HG03354 (cell line): ENCODE measurements around the gene LCA5.
"Not testable (repeated sequence)": the region's sequence is repeated elsewhere in the genome, so short reads cannot be mapped to it uniquely, and the experiment has no call there.

Source experiments
- ATAC-seq: cut with Tn5 transposase; IDR thresholded peaks from one replicate; pipeline ENCODE4 v1.9.1; 2021; ENCODE audit warnings: mild to moderate bottlenecking; ENCODE audit not compliant: unreplicated experiment, poor library complexity, severe bottlenecking

LCA5 gene

DNA sequence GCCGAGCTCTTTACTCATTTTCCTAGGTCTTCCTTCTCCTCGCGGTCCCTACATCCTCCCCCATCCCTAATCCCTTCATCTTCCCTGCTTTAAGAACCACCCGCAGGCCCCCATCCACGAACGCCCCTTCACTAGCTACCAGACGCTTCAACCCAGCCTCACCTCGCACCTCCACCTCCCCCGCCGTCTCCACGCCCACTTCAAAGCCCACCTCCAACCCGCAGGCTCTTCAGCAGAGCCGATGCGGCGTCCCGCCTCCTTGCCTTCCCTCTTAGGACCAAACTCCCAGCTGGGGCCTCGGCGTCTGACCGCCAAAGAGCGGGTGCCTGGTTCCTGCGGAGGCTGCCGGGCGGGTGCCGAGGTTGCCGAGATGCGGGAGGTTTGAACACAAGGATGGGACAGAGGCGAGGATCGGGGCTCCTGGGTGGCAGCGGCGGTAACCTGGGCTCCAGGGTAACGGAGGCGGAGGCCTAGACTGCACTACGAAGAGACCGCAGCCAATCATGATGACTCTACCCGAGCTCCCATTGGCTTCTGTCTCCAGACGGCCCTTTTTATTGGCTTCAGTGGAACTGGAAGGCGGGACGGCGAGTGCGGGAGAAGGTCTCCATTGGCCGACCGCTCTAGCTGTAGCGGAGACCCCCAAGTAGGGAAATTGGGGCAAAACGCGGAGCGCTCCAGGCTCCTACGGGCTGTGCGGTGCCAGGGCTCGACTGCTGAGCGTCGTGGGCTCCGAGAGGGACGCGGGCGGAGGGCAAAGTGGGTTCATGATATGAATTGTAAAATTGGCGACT lies at the start of gene LCA5:
Gene LCA5, minus strand, starts transcription at position 477 of the 794 bp plus-strand sequence. CDS start 18,536 bp downstream, outside the sequence.
- peak; percentile 99 for ATAC-seq

DNA sequence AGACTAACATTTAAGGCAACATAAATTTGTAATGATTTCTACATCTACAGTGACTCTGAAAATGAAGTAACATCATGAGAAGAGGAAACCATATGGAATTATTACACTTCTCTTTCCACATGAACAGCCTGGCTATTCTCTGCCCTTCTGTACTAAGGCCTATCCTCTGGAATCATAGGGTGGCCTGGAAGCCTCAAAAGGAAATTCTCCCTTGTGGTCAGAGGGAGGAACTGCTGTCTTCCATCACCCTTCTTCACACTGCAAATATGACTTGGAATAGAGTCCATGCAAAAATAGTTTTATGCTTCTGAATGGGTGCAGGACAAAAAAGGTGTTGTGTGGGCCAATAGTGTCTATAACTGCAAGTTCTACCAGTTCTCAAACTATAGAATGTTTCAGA lies 49.3 kb upstream of the LCA5 start:
- peak; percentile 73 for ATAC-seq

DNA sequence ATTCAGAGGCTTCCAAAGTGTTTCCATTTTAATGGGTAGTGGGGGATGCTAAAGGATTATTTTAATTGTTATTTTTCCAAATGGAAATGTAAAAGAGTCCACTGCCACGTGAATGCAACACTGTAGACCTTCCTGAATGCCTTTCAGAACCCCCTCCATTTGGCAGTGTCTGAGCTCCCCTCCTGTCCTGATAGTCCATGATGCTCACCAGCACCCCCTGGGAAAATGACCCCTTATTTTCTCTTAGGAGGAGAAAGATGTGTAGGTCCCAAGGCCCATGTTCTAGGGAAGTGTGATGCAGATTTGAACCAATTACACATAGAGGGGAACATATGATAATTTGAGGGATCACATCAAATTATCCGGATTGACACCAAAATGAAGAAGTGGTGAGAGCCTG lies 47.1 kb upstream of the LCA5 start:
- no peak for ATAC-seq

DNA sequence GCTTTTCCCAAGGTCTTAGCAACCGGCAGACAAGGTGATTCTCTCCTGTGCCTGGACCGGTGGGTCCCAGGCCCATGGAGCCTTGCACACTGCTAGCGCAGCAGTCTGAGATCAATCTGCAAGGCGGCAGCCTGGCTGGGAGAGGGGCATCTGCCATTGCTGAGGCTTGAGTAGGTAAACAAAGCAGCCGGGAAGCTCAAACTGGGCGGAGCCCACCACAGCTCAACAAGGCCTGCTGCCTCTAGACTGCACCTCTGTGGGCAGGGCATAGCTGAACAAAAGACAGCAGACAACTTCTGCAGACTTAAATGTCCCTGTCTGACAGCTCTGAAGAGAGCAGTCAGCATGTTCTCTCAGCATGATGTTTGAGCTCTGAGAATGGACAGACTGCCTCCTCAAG lies 40.7 kb upstream of the LCA5 start:
- not testable (repeated sequence) for ATAC-seq

DNA sequence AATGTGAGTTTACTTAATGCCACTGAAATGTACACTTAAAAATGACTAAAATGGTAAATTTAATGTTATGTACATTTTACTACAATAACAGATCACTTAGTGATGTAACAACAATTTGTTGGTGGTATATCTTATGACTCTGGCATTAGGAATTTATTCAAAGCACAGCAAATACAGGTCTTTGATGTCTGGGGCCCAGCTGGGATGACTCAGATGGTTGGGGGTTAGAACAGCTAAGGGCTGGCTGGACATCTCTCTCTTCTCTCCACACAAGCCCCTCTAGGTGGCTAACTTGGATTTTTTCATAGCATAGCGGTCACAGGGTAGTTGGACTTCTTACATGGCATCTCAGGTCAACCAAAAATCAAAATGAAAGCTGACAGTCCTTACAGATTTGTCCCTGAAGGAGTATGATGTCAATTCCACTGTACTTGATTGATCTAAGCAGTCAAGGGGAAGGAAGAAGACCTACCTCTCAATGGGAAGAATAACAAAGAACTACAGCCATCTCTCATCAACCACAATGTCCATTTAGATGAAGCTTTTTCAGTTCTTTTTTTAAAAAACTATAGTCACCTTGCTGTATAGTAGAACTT lies 37.5 kb upstream of the LCA5 start:
- no peak for ATAC-seq

DNA sequence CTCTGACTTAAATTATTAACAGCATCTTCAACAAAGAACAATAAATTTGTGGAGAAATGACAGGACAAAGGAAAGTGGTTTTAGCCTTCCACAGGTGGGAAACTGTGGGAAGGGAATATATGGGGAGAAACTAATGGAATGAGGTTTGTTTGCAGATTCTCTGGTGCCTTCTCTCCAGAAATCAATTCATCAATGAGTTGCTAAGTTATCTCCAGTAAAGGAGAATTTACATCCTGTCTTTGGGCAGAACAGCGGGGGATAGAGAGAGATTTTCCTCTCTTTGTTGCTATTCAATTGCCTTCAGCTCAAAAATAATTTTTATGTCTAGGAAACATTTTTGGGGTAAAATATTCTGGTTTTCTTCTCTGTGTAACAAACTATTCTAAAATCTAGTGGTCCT lies 36.9 kb upstream of the LCA5 start:
- no peak for ATAC-seq

DNA sequence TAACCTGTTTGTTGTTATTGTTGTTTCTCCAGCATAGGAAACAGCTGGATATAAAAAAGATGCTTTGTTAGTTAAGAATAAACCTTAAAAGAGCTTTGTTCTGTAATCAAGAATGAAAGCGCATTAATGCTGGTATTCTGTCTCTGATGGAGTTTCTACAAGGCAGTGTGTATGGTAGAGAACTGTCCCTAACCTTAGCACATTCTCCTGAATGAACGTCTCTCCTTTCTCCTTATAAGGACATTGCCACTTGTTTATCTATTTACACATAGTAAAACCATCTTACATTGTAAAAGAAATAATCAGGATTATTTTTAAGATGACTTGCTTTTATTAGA lies 33.8 kb upstream of the LCA5 start:
- peak; percentile 38 for ATAC-seq

DNA sequence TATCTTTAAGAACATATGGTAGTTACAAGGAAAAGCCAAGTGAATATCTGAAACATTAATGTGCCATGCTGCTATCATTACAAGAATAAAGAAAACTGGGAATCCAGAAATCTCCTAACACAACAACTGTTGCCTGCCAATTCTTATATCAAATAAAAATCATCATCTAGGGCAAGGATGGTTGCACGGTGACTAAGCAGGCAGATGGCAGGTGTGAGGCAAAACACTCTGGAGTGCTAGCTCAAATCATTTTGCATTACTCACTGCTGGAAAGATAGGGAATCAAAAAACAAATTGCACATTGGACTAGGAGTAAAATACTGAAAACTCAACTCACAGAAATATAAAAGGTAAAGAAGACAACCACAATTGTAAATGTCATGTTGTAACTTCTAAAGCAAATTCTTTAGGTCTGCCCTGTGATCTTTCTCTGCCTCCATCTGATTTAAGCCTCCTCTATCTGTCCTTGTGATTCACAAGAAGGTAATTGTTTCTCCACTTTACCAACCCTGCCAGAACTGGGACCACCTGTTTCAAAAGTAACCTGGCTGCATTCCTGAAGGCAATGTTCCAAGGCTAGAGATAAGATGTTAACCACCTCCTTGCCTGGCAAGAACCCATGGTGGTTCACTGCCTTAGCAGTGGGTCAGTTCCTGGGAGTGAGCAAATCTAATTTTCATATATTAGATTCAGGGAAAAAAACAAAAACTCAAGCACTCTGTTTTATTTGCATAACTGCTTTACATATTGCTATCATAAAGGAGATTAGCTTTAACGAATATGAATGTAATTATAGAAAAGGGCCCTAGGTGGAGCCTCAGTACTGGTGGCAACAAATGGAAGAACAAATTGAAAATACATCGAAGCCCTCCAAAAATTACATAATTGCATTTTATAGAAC lies 33.1 kb upstream of the LCA5 start:
- ATAC-seq, result peak; percentile 99

DNA sequence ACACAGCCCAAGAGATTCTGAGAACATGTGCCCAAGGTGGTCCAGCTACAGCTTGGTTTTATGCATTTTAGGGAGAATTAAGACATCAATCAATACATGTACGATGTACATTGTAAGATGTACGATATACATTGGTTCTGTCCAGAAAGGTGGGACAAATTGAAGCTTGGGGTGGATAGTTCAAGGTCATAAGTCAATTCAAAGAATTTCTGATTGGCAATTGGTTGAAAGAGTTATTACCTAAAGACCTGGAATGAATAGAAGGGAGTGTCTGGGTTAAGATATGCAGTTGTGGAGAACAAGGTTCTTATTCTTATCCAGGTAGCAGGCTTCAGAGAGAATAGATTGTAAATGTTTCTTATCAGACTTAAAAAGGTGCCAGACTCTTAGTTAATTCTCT lies 31.8 kb upstream of the LCA5 start:
- no peak for ATAC-seq

DNA sequence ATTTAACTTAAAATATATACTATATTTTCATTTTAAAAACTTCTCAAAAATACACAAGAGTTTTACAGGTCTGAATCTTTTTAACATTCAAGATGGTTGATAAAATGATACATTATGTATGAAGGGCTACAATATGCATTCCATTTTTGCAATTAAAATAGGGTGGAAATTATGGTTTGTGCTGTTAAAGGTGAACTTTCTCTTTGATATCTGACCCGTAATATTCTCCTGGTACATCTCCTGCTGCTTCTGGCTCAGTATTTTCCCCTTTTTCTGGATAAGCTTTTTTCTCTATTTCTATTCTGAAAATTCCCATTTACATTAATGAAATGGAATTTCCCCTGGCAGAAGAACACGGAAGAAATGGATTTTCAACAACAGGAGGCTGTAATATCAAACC lies 27.4 kb upstream of the LCA5 start:
- no peak for ATAC-seq

DNA sequence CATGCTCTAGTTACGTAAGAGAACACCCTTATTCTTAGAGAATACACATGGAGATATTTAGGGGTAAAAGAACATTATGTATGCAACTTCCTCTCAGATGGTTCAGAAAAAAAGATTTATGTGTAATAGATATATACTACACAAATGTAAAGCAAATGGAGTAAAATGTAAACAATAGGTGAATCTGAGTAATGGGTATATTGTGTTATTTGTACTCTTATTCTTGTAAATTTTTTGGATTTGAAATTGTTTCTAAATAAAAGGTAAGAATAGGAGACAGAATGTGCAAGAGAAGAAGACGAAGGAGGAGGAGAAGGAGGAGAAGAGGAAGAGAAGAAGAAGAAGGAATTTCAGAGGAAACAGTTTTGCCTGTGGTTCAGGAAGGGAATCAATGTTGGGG lies 22.5 kb upstream of the LCA5 start:
- no peak for ATAC-seq

DNA sequence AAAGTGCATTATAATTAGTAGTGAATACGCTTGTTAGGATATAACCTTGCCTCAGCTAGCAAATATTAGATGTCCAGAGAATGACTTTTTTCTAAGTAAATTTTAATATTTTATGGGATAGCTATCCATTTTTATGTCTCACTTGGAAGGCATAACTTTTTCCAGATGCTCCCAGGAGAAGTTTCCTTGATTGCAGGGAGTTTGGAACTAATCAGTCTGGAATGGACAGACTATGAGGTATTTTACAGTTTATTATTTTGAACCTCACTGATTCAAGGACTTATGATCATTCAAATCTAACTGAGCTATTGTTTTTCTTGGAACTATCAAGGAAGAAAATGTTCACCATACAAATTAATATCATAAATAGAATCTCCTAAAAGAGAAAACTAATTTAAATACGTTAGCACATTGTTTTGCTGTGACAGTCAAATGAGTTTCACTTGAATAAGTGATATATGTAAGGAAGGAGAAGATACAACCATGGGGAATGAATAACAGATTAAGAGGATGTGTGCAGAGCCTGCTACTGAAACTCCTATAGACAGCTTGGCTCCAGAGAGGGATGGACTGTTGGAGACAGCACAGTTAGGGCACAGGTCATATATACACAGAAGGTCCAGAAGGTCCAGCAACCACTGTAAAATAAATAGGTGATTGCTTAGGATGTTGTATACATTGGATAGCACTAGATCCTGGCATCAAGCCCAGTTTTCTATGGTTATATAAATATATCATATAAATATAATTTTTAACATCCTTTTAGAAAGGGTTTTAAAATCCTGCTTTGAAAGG lies 20.6 kb upstream of the LCA5 start:
- ATAC-seq, result no peak

DNA sequence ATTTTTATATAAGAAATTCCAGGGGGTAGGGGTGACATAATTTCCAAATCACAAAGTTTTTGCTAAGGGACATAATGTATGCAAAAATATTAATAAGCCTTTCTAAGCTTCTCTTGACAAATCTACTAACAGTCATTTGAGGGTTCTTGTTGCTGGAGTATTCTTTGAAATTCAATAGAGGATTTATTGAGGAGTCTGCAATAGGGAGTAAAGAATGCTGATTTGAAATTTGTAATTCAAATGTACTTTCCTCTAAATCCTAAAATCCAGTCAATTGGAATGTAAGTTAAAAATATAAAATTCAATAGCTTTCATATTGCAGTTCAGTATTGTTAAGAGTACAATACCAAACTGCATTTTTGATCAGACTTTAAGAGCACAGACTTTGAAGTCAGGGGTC lies 17.1 kb upstream of the LCA5 start:
- no peak for ATAC-seq

DNA sequence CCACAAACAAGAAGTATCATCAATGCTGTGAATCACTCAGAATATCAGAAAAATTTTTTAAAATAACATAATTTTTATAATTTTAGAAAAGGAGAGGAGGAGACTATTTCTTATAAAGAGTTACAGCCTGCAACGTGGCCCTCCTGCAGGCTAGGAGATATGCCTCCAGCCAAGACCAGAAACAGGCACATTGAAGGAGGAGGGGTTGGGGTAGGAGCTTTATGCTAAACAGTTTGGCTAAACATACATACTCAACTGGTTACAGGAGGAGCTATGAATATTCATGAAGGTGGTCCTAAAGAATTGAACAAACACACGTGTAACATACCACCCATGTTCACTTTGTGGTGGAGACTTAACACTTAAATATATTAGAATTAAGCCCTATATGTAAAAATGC lies 14.2 kb upstream of the LCA5 start:
- ATAC-seq, result no peak

DNA sequence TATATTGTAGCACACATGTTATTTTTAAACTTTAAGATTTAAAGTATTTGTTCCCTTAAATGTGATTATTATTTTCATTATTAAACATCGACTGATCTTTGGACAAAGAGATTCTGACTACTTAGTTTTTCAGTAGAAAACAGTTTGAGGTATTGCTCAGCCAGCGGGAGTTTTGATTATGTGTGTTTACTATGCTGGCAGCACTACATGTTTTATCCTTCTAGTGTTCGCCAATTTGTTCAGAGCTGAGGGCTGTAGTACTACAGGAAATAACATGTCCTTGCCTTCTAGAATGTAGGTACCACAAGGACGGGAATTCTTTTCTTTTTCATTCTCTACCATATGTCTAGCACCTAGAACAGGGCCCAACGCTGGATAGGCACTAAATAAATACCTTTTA lies 11.1 kb upstream of the LCA5 start:
- no peak for ATAC-seq

DNA sequence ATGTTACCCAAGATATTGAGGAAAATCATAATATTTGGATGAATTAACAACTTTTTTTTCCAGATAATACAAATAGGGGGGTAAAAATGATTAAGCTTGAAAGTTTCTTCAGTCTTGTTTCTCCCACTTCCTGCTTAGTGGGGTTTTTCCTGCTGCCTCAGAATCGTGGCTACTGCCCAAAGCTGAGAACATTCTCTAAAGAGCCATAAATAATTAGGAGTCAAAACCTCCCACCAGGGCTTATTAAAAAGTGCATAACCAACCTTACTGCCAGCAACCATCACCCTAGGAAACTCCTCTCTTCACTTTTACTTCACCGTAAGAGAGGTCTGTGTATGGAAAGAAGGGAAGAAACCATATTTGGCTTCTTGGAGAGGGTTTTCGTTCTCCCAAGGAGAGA lies 9.0 kb upstream of the LCA5 start:
- no peak for ATAC-seq

DNA sequence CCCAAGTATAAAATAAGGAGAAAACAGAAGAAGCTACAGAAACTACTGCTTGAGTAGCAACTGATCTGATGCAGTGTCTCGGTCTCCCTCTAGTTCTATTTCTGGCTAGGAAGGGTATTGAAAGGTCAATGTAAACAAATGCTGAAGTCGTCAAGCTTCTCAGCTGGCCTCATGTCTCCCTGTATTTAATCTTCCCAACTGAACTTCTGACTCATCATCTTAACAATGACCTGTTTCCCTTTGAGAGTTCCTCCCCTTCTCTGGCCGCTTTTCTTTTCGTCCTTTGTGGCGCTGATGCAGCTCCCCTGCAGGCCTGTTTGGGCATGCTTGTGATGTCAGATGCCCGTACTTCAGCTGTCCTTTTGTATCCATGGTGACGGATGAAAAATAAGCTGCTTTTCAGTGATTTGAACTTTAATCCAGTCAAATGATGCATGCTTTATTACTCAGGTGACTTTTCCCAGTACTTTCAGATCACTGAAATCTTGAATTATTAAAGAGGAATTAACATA lies 7.8 kb upstream of the LCA5 start:
- ATAC-seq, result peak; percentile 84

DNA sequence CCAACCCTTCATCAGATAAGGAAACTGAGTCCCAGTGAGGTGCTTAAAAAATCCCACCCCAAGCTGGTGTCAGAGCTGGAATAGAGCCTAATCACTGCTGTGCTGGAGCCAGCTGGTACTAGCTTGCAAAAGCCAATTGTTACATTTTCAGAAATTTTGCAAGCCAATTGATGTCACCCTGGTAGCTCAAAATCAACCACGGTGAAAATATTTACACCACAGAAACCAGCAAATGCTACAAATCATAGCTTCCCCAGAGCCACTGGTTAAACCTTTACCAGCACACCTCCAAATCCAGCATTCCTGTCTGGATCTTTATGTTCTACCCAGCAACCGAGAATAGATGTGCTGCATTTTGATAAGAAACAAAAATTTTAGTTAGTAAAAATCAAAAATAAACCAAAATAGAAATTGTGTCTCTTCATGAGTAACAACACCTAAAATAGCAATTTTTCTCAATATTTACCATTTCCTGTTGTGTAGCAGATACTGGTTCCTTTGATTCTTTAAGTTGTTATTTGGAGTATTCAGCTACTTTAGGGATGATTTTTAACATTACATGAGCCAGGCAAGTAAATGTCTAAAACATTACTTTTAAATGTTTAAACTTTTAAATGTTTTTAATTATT lies 7.2 kb upstream of the LCA5 start:
- ATAC-seq, result peak; percentile 67

DNA sequence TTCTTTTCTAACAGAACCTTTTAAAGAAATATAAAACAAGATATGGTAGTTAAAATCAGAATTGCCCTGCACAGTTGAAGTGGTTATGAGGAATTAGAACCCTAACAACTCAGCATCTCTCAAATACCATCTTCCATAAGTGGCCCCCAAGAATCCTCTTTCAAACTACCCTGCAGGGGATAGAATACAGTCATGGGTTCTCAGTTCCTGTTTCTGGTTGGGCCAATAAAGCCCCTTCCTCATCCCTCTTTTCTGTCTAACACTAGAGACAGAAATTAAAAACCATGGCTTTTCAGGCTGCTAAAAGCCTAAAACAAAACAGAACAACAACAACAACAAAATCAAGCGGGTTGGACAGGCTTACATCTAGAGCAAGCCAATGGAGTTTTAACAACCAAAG lies 6.7 kb upstream of the LCA5 start:
- ATAC-seq, result peak; percentile 29
